Esophagus muscularis mucosa (tissue), 3 donors: ENCODE measurements around the gene CHST14.

Source experiments
- EP300 ChIP-seq: sonication (generic); formaldehyde crosslinking; IDR thresholded peaks from one replicate; pipeline ENCODE4 v1.6.1; 2017; ENCODE audit warnings: antibody characterized with exemption
- TF ChIP-seq, protein P1 (sequence below), 3 experiments: fragments of 200-600 bp in 2 of 3; fragments of 450-650 bp in 1 of 3; sonication (generic) in 2 of 3; IDR thresholded peaks; one replicate each; pipeline ENCODE4 v1.5.1; 2017 to 2019; ENCODE audit warnings: antibody characterized with exemption in 3 of 3, mild to moderate bottlenecking in 2 of 3, moderate library complexity in 1 of 3

DNA sequence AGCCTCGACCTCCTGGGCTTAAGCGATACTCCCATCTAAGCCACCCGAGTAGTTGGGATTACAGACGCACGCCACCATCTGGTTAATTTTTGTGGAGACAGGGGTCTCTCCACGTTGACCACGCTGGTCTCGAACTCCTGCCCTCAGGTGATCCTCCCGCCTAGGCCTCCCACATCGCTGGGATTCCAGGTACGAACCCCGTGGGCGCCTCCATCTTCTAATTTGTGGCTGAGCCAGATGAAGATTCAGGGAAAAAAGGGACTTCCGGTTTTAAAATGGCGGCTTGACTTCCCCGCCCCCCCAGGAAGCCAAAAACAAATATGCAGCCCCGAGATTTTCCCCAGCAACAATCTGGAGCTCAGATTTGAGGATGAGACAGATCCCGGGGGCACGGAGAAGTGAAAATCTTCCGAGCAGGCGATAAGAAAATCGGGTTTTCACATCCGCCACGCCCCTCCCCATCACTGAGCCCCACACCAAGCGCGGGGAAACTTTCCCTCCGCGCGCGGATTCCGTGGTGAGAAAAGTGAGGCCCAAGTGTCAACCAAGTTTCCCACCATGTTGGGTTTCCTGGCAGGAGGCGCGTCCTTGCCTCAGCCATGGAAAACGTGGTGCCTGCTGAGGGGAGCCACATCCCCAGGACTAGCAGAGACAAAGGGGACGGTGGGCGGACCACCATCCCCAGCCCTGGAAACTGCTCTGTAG is 15.4 kb downstream of the CHST14 start:
- TF ChIP-seq, protein P1, sequence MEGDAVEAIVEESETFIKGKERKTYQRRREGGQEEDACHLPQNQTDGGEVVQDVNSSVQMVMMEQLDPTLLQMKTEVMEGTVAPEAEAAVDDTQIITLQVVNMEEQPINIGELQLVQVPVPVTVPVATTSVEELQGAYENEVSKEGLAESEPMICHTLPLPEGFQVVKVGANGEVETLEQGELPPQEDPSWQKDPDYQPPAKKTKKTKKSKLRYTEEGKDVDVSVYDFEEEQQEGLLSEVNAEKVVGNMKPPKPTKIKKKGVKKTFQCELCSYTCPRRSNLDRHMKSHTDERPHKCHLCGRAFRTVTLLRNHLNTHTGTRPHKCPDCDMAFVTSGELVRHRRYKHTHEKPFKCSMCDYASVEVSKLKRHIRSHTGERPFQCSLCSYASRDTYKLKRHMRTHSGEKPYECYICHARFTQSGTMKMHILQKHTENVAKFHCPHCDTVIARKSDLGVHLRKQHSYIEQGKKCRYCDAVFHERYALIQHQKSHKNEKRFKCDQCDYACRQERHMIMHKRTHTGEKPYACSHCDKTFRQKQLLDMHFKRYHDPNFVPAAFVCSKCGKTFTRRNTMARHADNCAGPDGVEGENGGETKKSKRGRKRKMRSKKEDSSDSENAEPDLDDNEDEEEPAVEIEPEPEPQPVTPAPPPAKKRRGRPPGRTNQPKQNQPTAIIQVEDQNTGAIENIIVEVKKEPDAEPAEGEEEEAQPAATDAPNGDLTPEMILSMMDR (IDR thresholded peaks at IDR 0.05) = no peak
- TF ChIP-seq EP300 = no peak
